ENCODE results near the gene SLC37A2.

The SLC37A2 gene

DNA sequence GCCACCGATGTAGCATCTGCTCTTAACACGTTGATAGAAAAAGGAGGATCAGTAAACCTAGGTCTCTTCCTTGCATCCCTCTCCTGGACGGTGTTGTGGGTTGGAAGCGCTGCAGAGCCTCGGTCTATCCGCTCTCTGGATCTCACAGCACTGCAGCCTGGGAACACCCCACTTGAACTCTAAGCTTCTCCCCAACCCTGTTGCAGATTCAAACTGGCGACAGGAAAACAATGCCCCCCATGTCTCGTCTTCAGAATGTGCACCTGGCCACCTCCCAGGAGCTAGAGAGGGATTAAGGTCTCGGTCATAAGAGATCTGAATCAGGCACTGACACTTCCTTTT, 47.9 kb downstream of the SLC37A2 start:
- no peak for DNase-seq (ENCODE audit: low read depth, low spot score)

DNA sequence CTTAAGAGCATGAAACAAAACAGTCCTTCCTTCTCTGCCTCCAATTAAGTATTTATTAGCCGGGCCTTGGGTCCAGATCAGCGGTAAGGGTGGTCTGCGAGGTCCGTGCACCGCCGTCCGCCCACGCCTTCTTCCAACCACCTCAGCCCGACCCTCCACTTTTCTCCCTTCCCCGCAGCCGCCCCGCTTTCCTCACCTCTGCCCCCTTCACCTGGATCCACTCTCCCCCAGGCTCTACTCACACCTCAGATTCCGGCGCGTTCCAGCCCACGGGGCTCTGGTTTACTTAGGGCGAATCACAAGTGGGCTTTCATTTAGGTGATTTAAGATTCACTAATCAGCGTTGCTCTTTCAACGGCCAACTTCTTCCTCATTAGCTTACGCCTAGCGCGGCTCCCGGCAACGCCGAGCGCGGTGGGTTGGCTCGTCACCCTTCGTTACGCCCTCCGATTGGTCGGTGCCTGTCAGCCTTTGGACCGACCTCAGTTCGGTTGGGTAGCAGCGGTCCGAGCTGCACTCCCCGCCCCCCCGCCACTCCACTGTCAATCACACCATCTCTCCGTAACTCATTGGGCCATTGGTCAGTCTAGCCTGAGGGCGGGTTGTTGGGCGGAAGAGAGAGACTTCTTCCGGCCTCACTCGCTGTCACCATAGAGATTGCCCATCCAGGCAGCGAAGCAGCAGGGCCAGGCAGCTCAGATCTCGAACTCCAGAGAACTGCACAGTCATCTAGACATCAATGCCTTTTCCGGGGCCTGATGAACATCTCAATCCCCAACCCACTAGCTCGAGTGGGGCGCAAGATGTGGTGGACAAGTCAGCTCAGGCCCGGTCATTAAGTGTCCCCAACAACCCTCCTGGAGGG, 48.5 kb downstream of the SLC37A2 start, which contains the start of gene TMEM218:
TSS of gene TMEM218 (minus strand) at position 284 of the 865 bp plus-strand sequence. CDS start 9,385 bp downstream, outside the sequence.
- DNase-seq (ENCODE audit: low read depth, low spot score) = peak; percentile 93

DNA sequence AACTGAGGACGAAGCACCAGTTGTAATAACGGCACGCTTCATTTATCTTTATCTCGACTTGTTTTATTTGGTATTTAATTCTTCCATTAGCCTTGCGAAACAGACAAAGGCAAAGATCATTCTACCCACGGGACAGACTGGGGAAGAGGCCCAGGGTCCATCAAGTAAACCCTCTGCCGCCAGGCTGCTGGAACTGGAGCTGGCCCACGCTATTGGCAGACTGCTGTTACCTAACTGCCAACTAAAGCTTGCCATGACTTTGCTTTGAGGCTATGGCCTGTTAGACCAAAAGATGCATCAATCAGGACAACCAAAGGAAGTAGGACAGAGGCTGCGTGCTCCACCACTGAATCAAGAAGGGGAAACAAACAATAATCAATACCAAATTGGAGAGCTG, 49.1 kb downstream of the SLC37A2 start:
- DNase-seq (ENCODE audit: low read depth, low spot score) = no peak

GRCh38 chr11:125114518-125114917, 51.4 kb downstream of the SLC37A2 start:
- DNase-seq (ENCODE audit: low read depth, low spot score) = no peak

GRCh38 chr11:125117429-125117828, 54.3 kb downstream of the SLC37A2 start:
- DNase-seq (ENCODE audit: low read depth, low spot score) = no peak

DNA sequence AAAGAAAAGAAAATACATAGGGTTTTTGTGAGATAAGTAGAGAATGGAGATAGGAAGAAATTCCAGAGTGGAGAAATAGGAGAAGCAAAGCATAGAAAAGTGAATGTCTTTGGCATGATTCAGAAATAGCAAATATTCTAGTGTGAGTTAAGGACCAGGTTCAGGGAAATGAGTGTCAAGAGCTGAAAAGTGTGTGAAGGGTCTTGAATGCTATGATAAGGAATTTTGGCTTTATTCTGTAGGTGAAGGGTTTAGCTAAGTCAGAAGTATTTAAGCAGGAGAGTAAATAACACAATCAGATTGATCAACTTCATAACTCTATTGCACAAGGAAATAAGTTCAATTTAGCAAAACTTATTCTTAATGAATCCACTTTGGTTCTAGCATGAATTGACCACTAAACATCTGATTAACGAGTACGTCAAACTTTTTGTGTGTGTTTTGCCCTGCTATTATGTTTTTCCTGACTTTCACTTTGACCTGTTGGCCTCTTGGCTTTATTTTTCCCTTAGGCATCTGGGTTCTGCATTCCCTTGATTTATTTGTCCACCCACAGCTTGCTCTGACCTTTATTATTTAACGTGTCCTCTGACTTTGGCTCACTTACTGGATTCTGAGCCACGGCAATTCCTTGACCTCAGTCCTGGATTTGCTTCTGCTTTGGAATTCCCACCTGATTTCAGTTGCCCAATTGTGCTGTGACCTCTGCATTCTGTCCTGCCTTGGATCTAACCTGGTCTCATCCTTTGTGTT, 60.3 kb downstream of the SLC37A2 start:
- no peak for DNase-seq (ENCODE audit: low read depth, low spot score)

GRCh38 chr11:125123947-125124617, 61.0 kb downstream of the SLC37A2 start:
- DNase-seq (ENCODE audit: low read depth, low spot score) = no peak

DNA sequence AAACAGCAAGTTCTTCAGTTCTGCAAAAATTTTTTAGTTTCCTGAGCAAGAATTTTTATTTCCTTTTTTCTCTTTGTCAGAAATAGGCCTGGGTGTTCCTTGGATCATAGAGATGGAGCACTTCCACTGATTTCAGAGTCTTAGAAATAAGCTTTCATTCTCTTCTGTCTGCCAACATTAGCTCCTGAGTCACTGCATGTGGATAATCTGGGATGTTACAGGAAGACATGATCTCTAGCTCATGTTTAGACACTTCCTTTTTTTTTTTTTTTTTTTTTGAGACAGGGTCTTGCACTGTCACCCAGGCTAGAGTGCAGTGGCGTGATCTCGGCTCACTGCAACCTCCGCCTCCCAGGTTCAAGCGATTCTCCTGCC, 61.5 kb downstream of the SLC37A2 start:
- DNase-seq (ENCODE audit: low read depth, low spot score) = no peak

- DNase-seq (ENCODE audit: low read depth, low spot score) = no peak
Measured at GRCh38 chr11:125128450-125128849, 65.3 kb downstream of the SLC37A2 start.

GRCh38 chr11:125129316-125129993, 66.3 kb downstream of the SLC37A2 start:
- no peak for DNase-seq (ENCODE audit: low read depth, low spot score)

- DNase-seq (ENCODE audit: low read depth, low spot score) = no peak
Measured at GRCh38 chr11:125132071-125132470, 69.0 kb downstream of the SLC37A2 start.

- DNase-seq (ENCODE audit: low read depth, low spot score) = no peak
Measured at GRCh38 chr11:125132596-125132995, 69.5 kb downstream of the SLC37A2 start.

- DNase-seq (ENCODE audit: low read depth, low spot score) = no peak
Measured at GRCh38 chr11:125136001-125136400, 72.9 kb downstream of the SLC37A2 start.

DNA sequence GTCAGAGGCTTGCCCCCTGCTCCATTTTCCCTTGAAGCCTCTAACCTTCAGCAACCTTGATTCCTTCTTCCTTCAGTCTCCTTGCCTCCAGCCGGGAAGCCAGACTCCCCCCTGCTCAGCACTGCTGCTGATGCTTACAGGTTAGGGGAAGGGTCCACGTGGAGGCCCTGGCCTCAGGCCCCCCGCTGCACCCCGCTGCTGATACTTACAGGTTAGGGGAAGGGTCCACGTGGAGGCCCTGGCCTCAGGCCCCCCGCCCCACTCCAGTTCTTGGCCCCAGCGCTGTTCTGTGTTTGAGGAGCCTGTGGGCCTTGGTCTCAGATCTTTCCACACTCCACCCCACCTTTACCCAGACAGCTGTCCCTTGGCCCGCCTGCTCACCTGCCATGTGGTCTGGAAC, 75.9 kb downstream of the SLC37A2 start:
- no peak for DNase-seq (ENCODE audit: low read depth, low spot score)

DNA sequence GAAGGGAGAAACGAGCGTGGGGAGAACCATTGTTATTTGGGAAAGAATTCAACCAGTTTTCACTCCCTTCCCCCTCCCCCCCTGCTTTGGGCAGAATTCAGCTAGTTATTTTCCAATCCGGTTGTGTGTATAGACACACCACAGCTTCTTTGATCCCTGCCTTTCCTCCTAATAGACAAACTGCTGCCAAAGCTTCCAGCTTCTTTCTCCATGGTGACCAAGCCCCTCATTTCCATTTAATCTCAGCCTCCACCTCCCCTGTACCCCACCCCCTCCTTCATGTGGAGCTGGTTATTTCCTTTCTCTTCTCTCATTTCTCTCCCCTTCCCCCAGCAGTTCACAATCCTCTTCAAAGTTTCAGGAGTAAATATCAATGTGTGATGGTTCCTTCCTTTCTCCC, 76.7 kb downstream of the SLC37A2 start:
- DNase-seq (ENCODE audit: low read depth, low spot score) = no peak

All from activated naive CD8-positive, alpha-beta T cell treated with anti-CD3 and anti-CD28 coated beads, Interleukin-2, amount 50 U/mL, for 16 hours (primary cell).